HepG2 (cell line): ENCODE measurements around the gene HMGB2. TPM values are rescaled to one million over a fixed set of nuclear protein-coding genes. Genes with fewer than 3 reads are reported as not detected.
A peak's percentile ranks its signal among the peaks of the same experiment; 100 is the strongest.

ENCODE experiments used
- ATAC-seq: fragments of 200-7000 bp; cut with Tn5 transposase; 3 replicates; pipeline ENCODE4 v1.9.1; 2020; ENCODE audit warnings: mild to moderate bottlenecking, moderate library complexity
- BruUV-seq: library from RNA; stranded (reverse); fragments of 400-500 nt; replicated peaks from 2 replicates; lab custom pipeline; 2021; lab: Mats Ljungman, UMichigan
- CTCF ChIA-PET: fragments of 300-600 bp; formaldehyde crosslinking; extraction: SDS; loops from one replicate; lab custom pipeline; 2021; ENCODE audit warnings: low total read pairs, inconsistent platforms, low intra/inter-chr PET ratio; lab: Yijun Ruan, JAX
- POLR2A ChIA-PET: fragments of 350-600 bp; sonication (Branson Sonifier 250); formaldehyde crosslinking; loops from one replicate; lab custom pipeline; 2020; ENCODE audit warnings: antibody characterized with exemption, inconsistent platforms; lab: Yijun Ruan, JAX
- DNase-seq: peaks from one replicate; pipeline ENCODE4 v3.0.0-alpha.2; 2015; ENCODE audit warnings: low spot score
- FAIRE-seq: peaks from 3 replicates; lab custom pipeline; 2011; peaks lifted over from hg19 to GRCh38; lab: Jason Lieb, UNC
- H2AFZ ChIP-seq: one replicate; pipeline ENCODE4 v1.6.1; 2011; ENCODE audit warnings: low read length, inconsistent platforms
- H3K27ac ChIP-seq: fragments of 300-600 bp; 3 replicates; pipeline ENCODE4 v1.8.0; 2011; ENCODE audit warnings: mixed run types, mild to moderate bottlenecking, mixed read lengths, low read length, inconsistent platforms; ENCODE audit not compliant: insufficient read depth; ENCODE audit errors: extremely low read length
- H3K27me3 ChIP-seq, 2 experiments: fragments of 200-600 bp in 1 of 2; 2 replicates in 1 of 2; 3 replicates in 1 of 2; pipeline versions ENCODE4 v1.6.0 to v1.8.0; 2011; ENCODE audit warnings: low read length in 2 of 2, mild to moderate bottlenecking in 2 of 2, moderate library complexity in 2 of 2, inconsistent platforms in 1 of 2; ENCODE audit not compliant: insufficient read depth in 2 of 2, control insufficient read depth in 1 of 2
- H3K36me3 ChIP-seq, 2 experiments: fragments of 200-600 bp in 1 of 2; replicated peaks in 1 of 2; 2 replicates in 1 of 2; 3 replicates in 1 of 2; pipeline versions ENCODE4 v1.5.1 to v1.8.0; 2011; ENCODE audit warnings: low read length in 2 of 2, inconsistent platforms in 1 of 2; ENCODE audit not compliant: insufficient read depth in 2 of 2, control insufficient read depth in 1 of 2
- H3K4me1 ChIP-seq: 2 replicates; pipeline ENCODE4 v1.5.1; 2012; ENCODE audit warnings: low read length, inconsistent platforms; ENCODE audit not compliant: insufficient read depth
- H3K4me2 ChIP-seq: 2 replicates; pipeline ENCODE4 v1.6.0; 2011; ENCODE audit warnings: low read depth, low read length, inconsistent platforms
- H3K4me3 ChIP-seq, 3 experiments: fragments of 200-600 bp in 1 of 3; sonication (generic), shearing (Covaris generic) in 1 of 3; replicated peaks in 1 of 3; 2 replicates each; pipeline ENCODE4 v1.5.1; 2011 to 2016; ENCODE audit warnings: low read length in 3 of 3, inconsistent platforms in 2 of 3, low read depth in 2 of 3, mild to moderate bottlenecking in 2 of 3, control low read depth in 1 of 3, mixed read lengths in 1 of 3; ENCODE audit not compliant: insufficient read depth in 1 of 3
- H3K79me2 ChIP-seq: one replicate; pipeline ENCODE4 v1.6.1; 2011; ENCODE audit warnings: low read length, inconsistent platforms; ENCODE audit not compliant: insufficient read depth
- H3K9ac ChIP-seq: 2 replicates; pipeline ENCODE4 v1.6.0; 2011; ENCODE audit warnings: mild to moderate bottlenecking, low read depth, low read length, inconsistent platforms; ENCODE audit not compliant: insufficient read depth
- H3K9me3 ChIP-seq: 2 replicates; pipeline ENCODE4 v1.5.1; 2012; ENCODE audit warnings: mild to moderate bottlenecking, low read length
- H4K20me1 ChIP-seq: 2 replicates; pipeline ENCODE4 v1.6.0; 2011; ENCODE audit warnings: inconsistent platforms, mild to moderate bottlenecking, low read length, moderate library complexity; ENCODE audit not compliant: insufficient read depth
- CCDC6 ChIP-seq: sonication (generic); formaldehyde crosslinking; IDR thresholded peaks from 2 replicates; pipeline ENCODE4 v1.8.1; 2022; ENCODE audit warnings: mild to moderate bottlenecking, missing genetic modification reagents, moderate library complexity
- E2F1 ChIP-seq: sonication (generic); formaldehyde crosslinking; IDR thresholded peaks from 2 replicates; pipeline ENCODE4 v1.5.0; 2020; ENCODE audit warnings: missing genetic modification reagents
- GABPB1 ChIP-seq: IDR thresholded peaks from 2 replicates; pipeline ENCODE4 v1.6.1; 2016; ENCODE audit warnings: mild to moderate bottlenecking, missing genetic modification reagents, moderate library complexity, missing compliant biosample characterization
- IRF9 ChIP-seq: sonication (generic); formaldehyde crosslinking; IDR thresholded peaks from 2 replicates; pipeline ENCODE4 v1.8.0; 2022; ENCODE audit warnings: missing genetic modification reagents, mild to moderate bottlenecking, borderline replicate concordance
- TCF7 ChIP-seq: sonication (generic); IDR thresholded peaks from 2 replicates; pipeline ENCODE4 v1.6.1; 2016; ENCODE audit warnings: antibody characterized with exemption, low read depth
- ZFAT ChIP-seq: sonication (generic); formaldehyde crosslinking; conservative IDR thresholded peaks from 2 replicates; pipeline ENCODE4 v1.8.1; 2023; ENCODE audit warnings: missing genetic modification reagents, inconsistent platforms
- ZNF749 ChIP-seq: sonication (generic); formaldehyde crosslinking; IDR thresholded peaks from 2 replicates; pipeline ENCODE4 v1.8.0; 2022; ENCODE audit warnings: mild to moderate bottlenecking, missing genetic modification reagents, moderate library complexity, borderline replicate concordance
- ZNF781 ChIP-seq: sonication (generic); formaldehyde crosslinking; IDR thresholded peaks from 2 replicates; pipeline ENCODE4 v1.5.1; 2020; ENCODE audit warnings: borderline replicate concordance, mild to moderate bottlenecking, missing genetic modification reagents; ENCODE audit errors: not compliant biosample characterization
- WGBS: methylation state at CpG from one replicate; pipeline ENCODE4 v1.1.6; 2017; ENCODE audit warnings: low lambda C conversion rate; 5-methylcytosine and 5-hydroxymethylcytosine counted together
- in situ Hi-C: cut with HindIII; loops from 2 replicates; pipeline ENCODE4 v1.10.0; 2017; ENCODE audit warnings: low pct_unique_long_range_greater_than_20kb; ENCODE audit not compliant: extremely low pct_ligation_motif_present
- intact Hi-C: fragments of 100-400 bp; cut with micrococcal nuclease; formaldehyde crosslinking; loops from one replicate; pipeline ENCODE4 v1.10.0; 2022; ENCODE audit not compliant: unreplicated experiment
- polyA plus RNA-seq, 8 experiments: library from polyadenylated mRNA; depleted of rRNA in 3 of 8; stranded (reverse) in 7 of 8; unstranded in 1 of 8; fragments of >200 nt; fragmentation: Illumina TruSeq in 4 of 8; extraction: Trizol in 4 of 8; gene quantifications; 2 replicates each; pipeline versions ENCODE4 v1.2.1 to v1.2.3, GENCODE V29; 2011 to 2016; ENCODE audit warnings: low read depth in 4 of 8, missing spikeins in 1 of 8, mixed read lengths in 1 of 8; ENCODE audit not compliant: insufficient read depth in 1 of 8
- total RNA-seq, 5 experiments: library from RNA; depleted of rRNA; stranded (reverse); fragments of >200 nt; fragmentation: Illumina TruSeq; extraction: Trizol; gene quantifications; 2 replicates each; pipeline ENCODE4 v1.2.3, GENCODE V29; 2016; ENCODE audit warnings: low read depth in 1 of 5

Gene HMGB2
- total and polyA plus RNA-seq, 2 of the 13 experiments (the other 11 are each of a cell fraction or from before 2014, with no cell fraction given): 90.5 to 332 TPM

- Histone ChIP-seq H3K79me2 (peaks cover 28% of the 10 kb centered on the region), H3K36me3 (peaks cover 0 to 2% of the 10 kb centered on the region in 2 experiments; a peak in 1 of 5 replicates), H3K4me1 (peaks cover 17% of the 10 kb centered on the region), H3K27ac (peak overlapping the region; percentile 91), H3K9me3 (no peaks in the 10 kb centered on the region), H3K4me2 (peak overlapping the region; percentile 97), H3K27me3 (no peaks in the 10 kb centered on the region; a peak in 1 of 5 replicates), H2AFZ (peak overlapping the region; percentile 92), H3K4me3 (peak overlapping the region; percentile 76 to 91 (median 84)), H3K9ac (peak overlapping the region; percentile 87), H4K20me1 (no peaks in the 10 kb centered on the region)
- intact Hi-C loops: loop anchor here (1.0 kb wide), 1 partner anchor 36 kb away; the partner anchor contains the start of gene HMGB2
- 0 out of 2 replicates have a peak, but pooled peaks have one; percentile 3 for TF ChIP-seq CCDC6 (CRISPR knock-in tag)
- no peak for TF ChIP-seq ZNF781 (CRISPR knock-in tag)
- no peak for TF ChIP-seq E2F1 (CRISPR knock-in tag)
- TF ChIP-seq IRF9 (CRISPR knock-in tag): 0 out of 2 replicates have a peak, but pooled peaks have one; percentile 4
- TF ChIP-seq GABPB1 (CRISPR knock-in tag): no peak
- TF ChIP-seq ZNF749: no peak
- no peak for TF ChIP-seq ZFAT (CRISPR knock-in tag)
- TF ChIP-seq TCF7: no peak
- DNase-seq (no peak), ATAC-seq (no peak), FAIRE-seq (no peak)
- ChIA-PET POLR2A (interaction anchor here (0.8 to 6.1 kb wide), 3 partner anchors 32 to 36 kb away, joined by 3 to 109 read pairs (median 3); partner anchors contain the start of gene HMGB2), CTCF (no interaction called here)
- WGBS: 0% methylated on average over 14 of the region's 14 CpGs
- in situ Hi-C loops: loop anchor here (5.0 kb wide), 1 partner anchor 38 kb away; the partner anchor contains the start of gene HMGB2
- BruUV-seq: no TSS peak
Observed at GRCh38 chr4:173370130-173370476, 35.9 kb upstream of the HMGB2 start.
